Lower lobe of right lung (tissue), 2 donors: ENCODE measurements around the gene NETO1. TPM values are rescaled to one million over a fixed set of nuclear protein-coding genes. Genes with fewer than 3 reads are reported as not detected.

ENCODE experiments used
- ATAC-seq, 2 donors: fragments of 200-7000 bp; cut with Tn5 transposase; one replicate each; pipeline ENCODE4 v1.9.1; 2020 to 2022; ENCODE audit warnings: mild to moderate bottlenecking in 2 of 2, moderate library complexity in 2 of 2
- DNase-seq: peaks from one replicate; pipeline ENCODE4 v3.0.0-alpha.2; 2020
- H3K27ac ChIP-seq: fragments of 200-600 bp; one replicate; pipeline ENCODE4 v1.8.0; 2022
- H3K27me3 ChIP-seq: fragments of 200-600 bp; one replicate; pipeline ENCODE4 v1.8.0; 2022; ENCODE audit warnings: low read depth
- H3K36me3 ChIP-seq: fragments of 200-600 bp; one replicate; pipeline ENCODE4 v1.8.0; 2022; ENCODE audit warnings: mild to moderate bottlenecking
- H3K4me1 ChIP-seq: fragments of 200-600 bp; one replicate; pipeline ENCODE4 v1.8.0; 2022
- H3K4me3 ChIP-seq: fragments of 200-600 bp; one replicate; pipeline ENCODE4 v1.8.0; 2022; ENCODE audit warnings: mild to moderate bottlenecking
- H3K9me3 ChIP-seq: fragments of 200-600 bp; one replicate; pipeline ENCODE4 v1.8.0; 2022
- intact Hi-C: fragments of 100-400 bp; cut with DNase I; formaldehyde crosslinking; loops from one replicate; pipeline ENCODE4 v1.11.0; 2022
- total RNA-seq: library from RNA; stranded (reverse); fragmentation: NEBNext Ultra II Directional; extraction: Animal tissue kit (Norgen Biotek cat#: 25700); gene quantifications from one replicate; pipeline ENCODE4 v1.2.1, GENCODE V29; 2021
- TF ChIP-seq, protein P1 (sequence below): fragments of 200-600 bp; IDR thresholded peaks from one replicate; pipeline ENCODE4 v1.8.0; 2022; ENCODE audit warnings: antibody characterized with exemption, mild to moderate bottlenecking
- donor health status: DM: no; HTN: yes; CAD: no; lungs with severe emphysema.

Gene NETO1
- total RNA-seq, 1 donor from 2014 or later, result not detected

DNA sequence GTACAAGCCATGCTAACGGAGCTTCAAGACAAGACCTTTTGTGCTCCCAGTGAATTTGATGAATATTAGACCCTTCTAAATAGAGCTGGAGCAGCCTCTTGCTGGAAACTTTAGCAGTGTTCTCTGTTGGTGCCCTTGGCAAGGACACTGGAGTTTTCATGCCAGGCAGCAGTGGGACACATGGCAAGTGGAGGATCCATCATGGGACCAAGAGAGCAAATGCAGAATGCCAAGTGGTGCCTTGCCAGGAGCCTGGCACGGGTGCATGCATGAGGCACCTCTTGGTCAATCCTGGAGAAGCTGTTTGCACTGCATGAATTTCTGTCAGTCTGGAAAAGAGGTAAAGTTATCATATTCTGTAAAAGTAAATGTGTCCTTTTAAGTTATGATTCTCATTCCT is 59.1 kb downstream of the NETO1 start:
- Histone ChIP-seq H3K4me3 (no peak overlapping the region), H3K27ac (no peak overlapping the region), H3K27me3 (no peaks in the 10 kb centered on the region), H3K4me1 (no peaks in the 10 kb centered on the region), H3K36me3 (no peaks in the 10 kb centered on the region), H3K9me3 (no peaks in the 10 kb centered on the region)
- TF ChIP-seq, protein P1, sequence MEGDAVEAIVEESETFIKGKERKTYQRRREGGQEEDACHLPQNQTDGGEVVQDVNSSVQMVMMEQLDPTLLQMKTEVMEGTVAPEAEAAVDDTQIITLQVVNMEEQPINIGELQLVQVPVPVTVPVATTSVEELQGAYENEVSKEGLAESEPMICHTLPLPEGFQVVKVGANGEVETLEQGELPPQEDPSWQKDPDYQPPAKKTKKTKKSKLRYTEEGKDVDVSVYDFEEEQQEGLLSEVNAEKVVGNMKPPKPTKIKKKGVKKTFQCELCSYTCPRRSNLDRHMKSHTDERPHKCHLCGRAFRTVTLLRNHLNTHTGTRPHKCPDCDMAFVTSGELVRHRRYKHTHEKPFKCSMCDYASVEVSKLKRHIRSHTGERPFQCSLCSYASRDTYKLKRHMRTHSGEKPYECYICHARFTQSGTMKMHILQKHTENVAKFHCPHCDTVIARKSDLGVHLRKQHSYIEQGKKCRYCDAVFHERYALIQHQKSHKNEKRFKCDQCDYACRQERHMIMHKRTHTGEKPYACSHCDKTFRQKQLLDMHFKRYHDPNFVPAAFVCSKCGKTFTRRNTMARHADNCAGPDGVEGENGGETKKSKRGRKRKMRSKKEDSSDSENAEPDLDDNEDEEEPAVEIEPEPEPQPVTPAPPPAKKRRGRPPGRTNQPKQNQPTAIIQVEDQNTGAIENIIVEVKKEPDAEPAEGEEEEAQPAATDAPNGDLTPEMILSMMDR, result no peak
- intact Hi-C loops, result no loop called here
- ATAC-seq, result no peak
- no peak for DNase-seq

DNA sequence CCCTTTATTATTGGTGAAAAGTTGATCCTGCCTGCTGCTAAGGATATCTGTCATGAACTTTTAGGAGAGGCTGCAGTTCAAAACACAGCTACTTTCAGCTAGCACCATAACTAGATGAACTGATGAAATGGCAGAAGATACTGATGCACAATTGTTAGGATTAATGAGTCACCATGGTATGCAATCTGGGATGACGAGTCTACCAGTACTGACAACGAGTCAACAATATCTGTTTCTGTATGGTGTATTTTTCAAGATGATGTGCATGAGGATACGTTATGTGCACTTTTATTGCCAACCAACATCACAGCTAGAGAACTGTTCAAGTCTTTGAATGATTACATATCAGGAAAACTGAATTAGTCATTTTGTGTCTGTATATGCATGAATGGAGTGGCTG is 68.7 kb downstream of the NETO1 start:
- Histone ChIP-seq H3K36me3 (no peaks in the 10 kb centered on the region), H3K4me1 (no peaks in the 10 kb centered on the region), H3K9me3 (no peaks in the 10 kb centered on the region), H3K27me3 (no peaks in the 10 kb centered on the region), H3K27ac (no peak overlapping the region), H3K4me3 (no peak overlapping the region)
- TF ChIP-seq, protein P1, result no peak
- intact Hi-C loops, result no loop called here
- DNase-seq (no peak), ATAC-seq (no peak)

DNA sequence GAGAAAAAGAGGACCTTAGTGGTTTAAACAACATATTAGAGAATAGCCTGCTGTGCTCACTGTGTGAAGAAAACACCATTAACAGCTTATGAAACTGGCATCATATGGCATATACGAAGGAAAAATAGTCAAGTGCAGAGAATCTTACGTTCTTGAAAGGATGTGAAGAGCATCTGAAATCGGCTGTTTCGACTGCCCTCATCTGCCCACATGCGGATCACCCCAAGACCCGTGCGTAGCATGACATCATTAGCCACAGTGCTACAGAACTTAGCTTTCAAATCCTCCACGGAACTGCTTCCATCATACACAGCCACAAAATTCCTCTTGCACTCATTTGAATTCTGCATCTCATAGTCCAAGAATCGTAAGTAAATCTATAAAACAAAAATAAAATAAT is 84.3 kb downstream of the NETO1 start:
- Histone ChIP-seq H3K36me3 (no peaks in the 10 kb centered on the region), H3K27me3 (no peaks in the 10 kb centered on the region), H3K9me3 (no peaks in the 10 kb centered on the region), H3K27ac (no peak overlapping the region), H3K4me1 (no peaks in the 10 kb centered on the region), H3K4me3 (no peak overlapping the region)
- ATAC-seq (no peak), DNase-seq (no peak)
- TF ChIP-seq, protein P1, result no peak
- intact Hi-C loops, result no loop called here

DNA sequence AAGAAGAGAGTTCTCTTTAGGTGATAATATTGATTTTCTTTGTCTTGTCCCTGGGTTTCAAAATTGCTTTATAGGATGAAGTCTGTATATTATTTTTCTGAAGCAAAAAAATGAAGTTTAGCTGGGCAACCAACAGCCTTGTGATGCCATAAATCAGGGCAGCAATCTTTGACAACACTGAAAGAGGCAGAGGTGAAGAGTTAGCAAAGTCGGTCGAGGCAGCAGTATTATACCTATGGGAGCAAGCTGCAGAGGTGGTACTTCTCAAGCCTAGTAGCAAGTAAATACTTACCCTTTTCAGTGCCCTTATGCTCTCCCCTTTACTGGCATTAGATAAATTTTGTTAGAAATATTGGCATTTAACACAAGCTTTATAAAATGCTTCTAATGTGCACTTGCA is 92.9 kb downstream of the NETO1 start:
- no peaks in the 10 kb centered on the region for H3K4me1 ChIP-seq
- TF ChIP-seq, protein P1, result no peak
- no peak overlapping the region for H3K4me3 ChIP-seq
- no peaks in the 10 kb centered on the region for H3K36me3 ChIP-seq
- intact Hi-C loops, result no loop called here
- no peaks in the 10 kb centered on the region for H3K9me3 ChIP-seq
- H3K27ac ChIP-seq, result no peak overlapping the region
- no peaks in the 10 kb centered on the region for H3K27me3 ChIP-seq
- no peak for DNase-seq
- no peak for ATAC-seq

DNA sequence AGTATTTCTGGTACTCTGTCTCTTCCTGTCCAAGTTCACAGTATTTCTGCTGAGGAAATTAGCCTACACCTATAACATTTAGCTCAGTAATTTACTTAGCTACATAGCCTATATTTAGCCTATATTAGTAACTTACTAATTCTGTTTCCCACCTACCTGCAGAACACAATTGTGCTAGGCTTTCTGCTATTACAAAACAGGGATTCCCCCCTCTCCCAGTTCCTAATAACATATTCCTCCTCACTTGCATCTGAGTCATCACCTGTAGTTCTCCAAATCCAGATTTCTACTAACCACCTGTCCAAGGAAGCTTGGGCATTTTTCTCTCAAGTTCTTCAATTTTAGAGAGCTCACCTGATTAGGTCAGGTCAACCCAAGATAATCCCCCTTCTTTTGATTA is 94.9 kb downstream of the NETO1 start:
- no peaks in the 10 kb centered on the region for H3K27me3 ChIP-seq
- no peaks in the 10 kb centered on the region for H3K9me3 ChIP-seq
- ATAC-seq (no peak), DNase-seq (no peak)
- TF ChIP-seq, protein P1, result no peak
- no peak overlapping the region for H3K27ac ChIP-seq
- no peaks in the 10 kb centered on the region for H3K4me1 ChIP-seq
- intact Hi-C loops, result no loop called here
- H3K4me3 ChIP-seq, result no peak overlapping the region
- no peaks in the 10 kb centered on the region for H3K36me3 ChIP-seq

DNA sequence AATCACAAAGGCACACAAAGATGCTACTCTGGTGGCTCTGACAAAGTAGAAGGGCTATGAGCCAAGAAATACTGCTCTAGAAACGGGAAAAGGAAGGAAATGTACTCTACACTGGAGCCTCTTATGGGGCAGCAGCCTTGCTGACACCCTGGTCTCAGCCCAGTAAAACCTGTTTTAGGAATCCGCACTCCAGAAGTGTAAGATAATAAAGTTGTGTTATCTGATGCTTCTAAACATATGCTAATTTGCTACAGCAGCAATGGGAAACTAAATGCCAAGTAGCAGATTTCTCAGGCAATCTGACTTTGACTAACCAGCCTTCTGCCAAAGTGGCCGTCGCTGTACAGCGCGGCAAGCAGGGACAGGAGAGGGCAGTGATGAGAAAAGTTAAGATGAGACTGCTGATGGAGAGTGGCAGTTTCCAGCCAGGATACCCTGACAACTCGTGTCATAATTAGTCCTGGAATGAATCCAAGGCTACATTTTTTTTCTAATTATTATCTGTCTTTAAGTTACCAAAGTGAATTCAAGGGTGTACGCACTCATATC is 99.0 kb downstream of the NETO1 start:
- no peak for ATAC-seq
- TF ChIP-seq, protein P1, result no peak
- intact Hi-C loops, result no loop called here

More for the DNA sequence above, 99.0 kb downstream of the NETO1 start:
- no peak overlapping the region for H3K4me3 ChIP-seq
- H3K9me3 ChIP-seq, result no peaks in the 10 kb centered on the region
- H3K36me3 ChIP-seq, result no peaks in the 10 kb centered on the region
- no peak for DNase-seq
- no peak overlapping the region for H3K27ac ChIP-seq
- no peaks in the 10 kb centered on the region for H3K4me1 ChIP-seq
- H3K27me3 ChIP-seq, result no peaks in the 10 kb centered on the region
